Hepatocyte (in vitro differentiated cells): ENCODE results near the gene ENAH. TPM values are rescaled to one million over a fixed set of nuclear protein-coding genes. Genes with fewer than 3 reads are reported as not detected.

Experiments used
- DNase-seq: peaks from one replicate; pipeline ENCODE4 v3.0.0-alpha.2; 2016; ENCODE audit warnings: low spot score
- H2AFZ ChIP-seq: fragments of 200-600 bp; sonication (generic); 2 replicates; pipeline ENCODE4 v1.6.0; 2016; ENCODE audit warnings: antibody characterized with exemption, mild to moderate bottlenecking
- H3K27ac ChIP-seq: fragments of 200-600 bp; sonication (generic); 2 replicates; pipeline ENCODE4 v1.5.1; 2016; ENCODE audit warnings: mild to moderate bottlenecking
- H3K27me3 ChIP-seq: fragments of 200-600 bp; sonication (generic); 2 replicates; pipeline ENCODE4 v1.6.1; 2016
- H3K36me3 ChIP-seq: fragments of 200-600 bp; sonication (generic); replicated peaks from 2 replicates; pipeline ENCODE4 v1.5.1; 2016; ENCODE audit warnings: low read depth; ENCODE audit not compliant: insufficient read depth
- H3K4me1 ChIP-seq: fragments of 200-600 bp; sonication (generic); 2 replicates; pipeline ENCODE4 v1.5.1; 2016; ENCODE audit warnings: mild to moderate bottlenecking, moderate library complexity; ENCODE audit not compliant: insufficient read depth
- H3K4me2 ChIP-seq: fragments of 200-600 bp; sonication (generic); 2 replicates; pipeline ENCODE4 v1.6.0; 2016
- H3K4me3 ChIP-seq: fragments of 200-600 bp; sonication (generic); 2 replicates; pipeline ENCODE4 v1.5.1; 2016; ENCODE audit warnings: mild to moderate bottlenecking
- H3K79me2 ChIP-seq: fragments of 200-600 bp; sonication (generic); 2 replicates; pipeline ENCODE4 v1.6.0; 2017; ENCODE audit warnings: mild to moderate bottlenecking
- H3K9me2 ChIP-seq: fragments of 200-600 bp; sonication (generic); replicated peaks from 2 replicates; pipeline ENCODE4 v1.6.0; 2017; ENCODE audit warnings: mild to moderate bottlenecking; ENCODE audit not compliant: insufficient read depth
- H3K9me3 ChIP-seq: fragments of 200-600 bp; sonication (generic); 2 replicates; pipeline ENCODE4 v1.5.1; 2016; ENCODE audit warnings: low read depth, mild to moderate bottlenecking
- H4K20me1 ChIP-seq: fragments of 200-600 bp; sonication (generic); 2 replicates; pipeline ENCODE4 v1.6.0; 2016; ENCODE audit warnings: mild to moderate bottlenecking; ENCODE audit not compliant: insufficient read depth, poor library complexity, severe bottlenecking
- EZH2 ChIP-seq: fragments of 200-600 bp; sonication (generic); IDR thresholded peaks from 2 replicates; pipeline ENCODE4 v1.6.1; 2016; ENCODE audit warnings: antibody characterized with exemption, mild to moderate bottlenecking, borderline replicate concordance
- EZH2phosphoT487 ChIP-seq: fragments of 200-600 bp; sonication (generic); IDR thresholded peaks from one replicate; pipeline ENCODE4 v1.6.1; 2018; ENCODE audit warnings: antibody characterized with exemption, mild to moderate bottlenecking, low read depth, moderate library complexity; ENCODE audit not compliant: unreplicated experiment, severe bottlenecking
- WGBS: methylation state at CpG from one replicate; pipeline ENCODE4 v1.1.6; 2016; ENCODE audit warnings: low lambda C conversion rate; ENCODE audit errors: missing lambda C conversion rate; 5-methylcytosine and 5-hydroxymethylcytosine counted together
- polyA plus RNA-seq: library from polyadenylated mRNA; unstranded; fragments of >200 nt; fragmentation: Nextera tagmentation; extraction: Ambion mirVana; gene quantifications from 2 replicates; pipeline ENCODE4 v1.2.1, GENCODE V29; 2016
- total RNA-seq: library from RNA; depleted of rRNA; stranded (reverse); fragments of >200 nt; gene quantifications from 2 replicates; pipeline ENCODE4 v1.2.3, GENCODE V29; 2014
- TF ChIP-seq, protein P1 (sequence below): fragments of 200-600 bp; sonication (generic); IDR thresholded peaks from 2 replicates; pipeline ENCODE4 v1.5.1; 2016; ENCODE audit warnings: antibody characterized with exemption, mild to moderate bottlenecking; ENCODE audit not compliant: poor library complexity

ENAH gene
- total and polyA plus RNA-seq, 2 experiments from 2014 or later, result 51.3 to 115 TPM

DNA sequence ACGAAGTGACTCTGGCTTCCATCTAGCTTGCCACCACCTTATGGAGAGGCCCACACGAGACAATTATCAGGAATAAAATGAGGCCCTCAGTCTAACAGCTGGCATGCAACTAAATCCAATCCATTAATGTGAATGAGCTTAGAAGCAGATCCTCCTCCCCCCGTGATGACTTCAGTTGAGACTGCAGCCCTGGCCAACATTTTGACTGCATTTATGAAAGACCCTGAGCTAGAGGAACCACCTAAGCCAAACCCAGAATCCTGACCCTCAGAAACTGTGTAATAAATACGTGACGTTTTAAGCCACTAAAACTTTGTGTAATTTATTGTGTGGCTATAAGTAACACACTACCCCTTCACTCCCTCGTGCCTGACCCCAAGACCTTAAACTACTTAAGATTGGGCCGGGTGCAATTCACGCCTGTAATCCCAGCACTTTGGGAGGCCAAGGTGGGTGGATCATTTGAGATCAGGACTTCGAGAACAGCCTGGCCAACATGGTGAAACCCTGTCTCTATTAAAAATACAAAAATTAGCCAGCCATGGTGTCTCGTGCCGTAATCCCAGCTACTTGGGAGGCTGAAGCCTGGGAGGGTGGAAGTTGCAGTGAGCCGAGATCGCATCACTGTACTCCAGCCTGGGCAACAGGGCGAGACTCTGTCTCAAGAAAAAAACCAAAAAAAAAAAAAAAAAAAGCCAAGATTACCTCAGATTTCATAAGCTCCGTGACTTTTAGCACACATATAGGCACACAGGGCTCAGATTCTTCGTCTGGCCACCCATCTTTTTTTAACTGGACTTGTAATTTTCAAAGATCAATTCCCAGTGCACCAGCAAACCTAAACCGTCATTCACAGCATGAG lies 72.5 kb downstream of the ENAH start:
- no peaks in the 10 kb centered on the region for H3K9me2 ChIP-seq
- no peak overlapping the region for H3K27ac ChIP-seq
- no peak overlapping the region for H3K4me2 ChIP-seq
- H3K79me2 ChIP-seq, result peaks cover 99% of the 10 kb centered on the region
- H3K36me3 ChIP-seq, result no peaks in the 10 kb centered on the region
- no peaks in the 10 kb centered on the region for H3K27me3 ChIP-seq
- peaks cover 37% of the 10 kb centered on the region for H4K20me1 ChIP-seq
- no peak overlapping the region for H2AFZ ChIP-seq
- TF ChIP-seq, protein P1, sequence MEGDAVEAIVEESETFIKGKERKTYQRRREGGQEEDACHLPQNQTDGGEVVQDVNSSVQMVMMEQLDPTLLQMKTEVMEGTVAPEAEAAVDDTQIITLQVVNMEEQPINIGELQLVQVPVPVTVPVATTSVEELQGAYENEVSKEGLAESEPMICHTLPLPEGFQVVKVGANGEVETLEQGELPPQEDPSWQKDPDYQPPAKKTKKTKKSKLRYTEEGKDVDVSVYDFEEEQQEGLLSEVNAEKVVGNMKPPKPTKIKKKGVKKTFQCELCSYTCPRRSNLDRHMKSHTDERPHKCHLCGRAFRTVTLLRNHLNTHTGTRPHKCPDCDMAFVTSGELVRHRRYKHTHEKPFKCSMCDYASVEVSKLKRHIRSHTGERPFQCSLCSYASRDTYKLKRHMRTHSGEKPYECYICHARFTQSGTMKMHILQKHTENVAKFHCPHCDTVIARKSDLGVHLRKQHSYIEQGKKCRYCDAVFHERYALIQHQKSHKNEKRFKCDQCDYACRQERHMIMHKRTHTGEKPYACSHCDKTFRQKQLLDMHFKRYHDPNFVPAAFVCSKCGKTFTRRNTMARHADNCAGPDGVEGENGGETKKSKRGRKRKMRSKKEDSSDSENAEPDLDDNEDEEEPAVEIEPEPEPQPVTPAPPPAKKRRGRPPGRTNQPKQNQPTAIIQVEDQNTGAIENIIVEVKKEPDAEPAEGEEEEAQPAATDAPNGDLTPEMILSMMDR, result no peak
- TF ChIP-seq EZH2, result no peak
- no peak for TF ChIP-seq EZH2phosphoT487
- H3K4me1 ChIP-seq, result peaks cover 19% of the 10 kb centered on the region
- DNase-seq, result no peak
- no peak overlapping the region for H3K4me3 ChIP-seq
- no peaks in the 10 kb centered on the region for H3K9me3 ChIP-seq
- 71% methylated on average over 17 of the region's 17 CpGs for WGBS

DNA sequence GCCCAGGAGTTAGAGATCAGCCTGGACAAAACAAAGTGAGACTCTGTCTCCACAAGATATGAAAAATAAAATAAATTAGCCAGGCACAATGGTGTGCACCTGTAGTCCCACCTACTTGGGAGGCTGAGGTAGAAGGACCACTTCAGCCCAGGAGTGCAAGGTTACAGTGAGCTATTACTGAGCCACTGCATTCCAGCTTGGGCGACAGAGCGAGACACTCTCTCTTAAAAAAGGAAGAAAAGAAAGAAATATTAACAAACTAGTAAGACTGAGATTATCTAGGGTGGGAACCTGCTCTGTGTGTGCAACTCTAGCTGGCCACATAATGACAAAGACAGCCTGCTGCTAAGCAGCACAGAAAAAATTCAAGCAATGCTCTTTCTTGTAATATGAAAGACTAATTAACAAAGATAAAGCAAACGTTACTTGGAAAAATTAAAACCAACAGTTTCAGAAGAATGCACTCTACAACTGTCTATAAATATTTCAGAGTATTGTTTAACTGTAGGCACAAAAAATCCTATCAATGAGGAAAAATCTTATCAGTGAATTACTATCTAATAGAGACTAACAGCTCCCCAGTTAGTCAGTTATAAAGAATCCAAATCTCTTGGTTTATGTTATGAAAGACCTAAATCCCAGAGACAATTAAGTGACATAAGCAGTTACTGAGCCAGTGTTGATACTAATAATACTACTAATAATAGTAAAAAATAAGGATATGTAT lies 74.5 kb downstream of the ENAH start:
- H4K20me1 ChIP-seq, result peaks cover 41% of the 10 kb centered on the region
- no peak overlapping the region for H3K4me2 ChIP-seq
- H3K27ac ChIP-seq, result no peak overlapping the region
- H3K9me3 ChIP-seq, result no peaks in the 10 kb centered on the region
- no peak for TF ChIP-seq EZH2
- TF ChIP-seq, protein P1, result no peak
- TF ChIP-seq EZH2phosphoT487, result no peak
- no peak for DNase-seq
- H3K36me3 ChIP-seq, result no peaks in the 10 kb centered on the region
- no peak overlapping the region for H2AFZ ChIP-seq
- peaks cover 19% of the 10 kb centered on the region for H3K4me1 ChIP-seq
- no peaks in the 10 kb centered on the region for H3K27me3 ChIP-seq
- no peaks in the 10 kb centered on the region for H3K9me2 ChIP-seq
- WGBS, result 57% methylated on average over 3 of the region's 3 CpGs
- H3K79me2 ChIP-seq, result peaks cover 96% of the 10 kb centered on the region
- H3K4me3 ChIP-seq, result no peak overlapping the region

DNA sequence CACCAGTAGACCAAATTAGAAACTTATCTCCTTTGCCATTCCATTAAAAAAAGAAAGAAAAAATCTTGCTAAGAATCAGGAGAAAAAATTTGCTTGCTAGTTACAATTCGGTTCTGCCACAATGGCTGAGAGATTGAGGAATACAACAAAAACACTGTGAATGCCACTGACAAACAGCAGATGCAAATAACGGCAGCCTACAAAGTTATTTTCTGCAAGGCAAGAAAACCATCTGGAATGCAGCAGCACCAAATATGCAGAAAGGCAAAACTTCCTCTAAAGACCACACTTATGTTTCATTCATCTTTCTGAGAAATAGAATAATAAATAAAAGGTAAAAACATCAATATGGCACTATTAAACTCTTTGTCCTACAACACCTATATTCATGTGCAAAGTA lies 75.7 kb downstream of the ENAH start:
- Histone ChIP-seq H3K36me3 (no peaks in the 10 kb centered on the region), H3K9me2 (no peaks in the 10 kb centered on the region), H3K4me3 (no peak overlapping the region), H3K27ac (no peak overlapping the region), H3K79me2 (peaks cover 96% of the 10 kb centered on the region), H4K20me1 (peaks cover 48% of the 10 kb centered on the region), H3K9me3 (no peaks in the 10 kb centered on the region), H3K4me1 (peaks cover 19% of the 10 kb centered on the region), H2AFZ (no peak overlapping the region), H3K4me2 (no peak overlapping the region), H3K27me3 (no peaks in the 10 kb centered on the region)
- TF ChIP-seq, protein P1, result no peak
- TF ChIP-seq EZH2phosphoT487, result no peak
- no peak for TF ChIP-seq EZH2
- DNase-seq, result no peak
- 47% methylated on average over 2 of the region's 2 CpGs for WGBS
